ENCODE data around the gene RGMA. TPM values are rescaled to one million over a fixed set of nuclear protein-coding genes. Genes with fewer than 3 reads are reported as not detected.

RGMA gene
- polyA plus RNA-seq, 1 donor from 2014 or later, result 9.5 TPM

GRCh38 chr15:93081399-93081798 lies 7.6 kb downstream of the RGMA start:
- H3K9ac ChIP-seq (ENCODE audit: low read length), result no peak overlapping the region
- H3K27ac ChIP-seq (ENCODE audit: low read length), result no peak overlapping the region
- H3K9me2 ChIP-seq (ENCODE audit: insufficient read depth, low read length), result no peaks in the 10 kb centered on the region
- TF ChIP-seq EZH2 (IDR thresholded peaks at IDR 0.05; ENCODE audit: borderline replicate concordance, insufficient read depth, low read length, poor library complexity, severe bottlenecking), result no peak
- TF ChIP-seq RAD21 (conservative IDR thresholded peaks at IDR 0.05), result no peak
- no peak for TF ChIP-seq MXI1 (conservative IDR thresholded peaks at IDR 0.05; ENCODE audit: poor library complexity, severe bottlenecking)
- TF ChIP-seq SMC3 (conservative IDR thresholded peaks at IDR 0.05; ENCODE audit: poor library complexity), result no peak
- no peak for TF ChIP-seq REST (IDR thresholded peaks at IDR 0.05; ENCODE audit: borderline replicate concordance)
- TF ChIP-seq EP300 (conservative IDR thresholded peaks at IDR 0.05; ENCODE audit: poor library complexity, severe bottlenecking), result no peak
- TF ChIP-seq CTCF (IDR thresholded peaks at IDR 0.05; ENCODE audit: poor library complexity, severe bottlenecking), result no peak
- TF ChIP-seq POLR2AphosphoS5 (IDR thresholded peaks at IDR 0.05), result no peak
- H3K27me3 ChIP-seq (ENCODE audit: insufficient read depth, low read depth, low read length), result no peaks in the 10 kb centered on the region
- no peaks in the 10 kb centered on the region for H4K20me1 ChIP-seq (ENCODE audit: insufficient read depth)
- H3K36me3 ChIP-seq (ENCODE audit: insufficient read depth, low read length), result no peaks in the 10 kb centered on the region
- no peaks in the 10 kb centered on the region for H3K9me3 ChIP-seq (ENCODE audit: low read length)
- peaks cover 100% of the 10 kb centered on the region for H3K79me2 ChIP-seq (replicated peaks; ENCODE audit: insufficient read depth, low read length)
- H3F3A ChIP-seq (ENCODE audit: insufficient read depth, low read length, poor library complexity, severe bottlenecking), result no peaks in the 10 kb centered on the region
- no peak overlapping the region for H3K4me3 ChIP-seq (ENCODE audit: low read length)
- no peak overlapping the region for H3K4me2 ChIP-seq (ENCODE audit: low read length)
- H2AFZ ChIP-seq (ENCODE audit: low read depth, low read length), result no peak overlapping the region

GRCh38 chr15:93080451-93080850 lies 8.6 kb downstream of the RGMA start:
- Histone ChIP-seq H3K79me2 (replicated peaks; ENCODE audit: insufficient read depth, low read length) (peaks cover 100% of the 10 kb centered on the region), H2AFZ (ENCODE audit: low read depth, low read length) (no peak overlapping the region), H3K9me2 (ENCODE audit: insufficient read depth, low read length) (no peaks in the 10 kb centered on the region), H3F3A (ENCODE audit: insufficient read depth, low read length, poor library complexity, severe bottlenecking) (no peaks in the 10 kb centered on the region), H3K36me3 (ENCODE audit: insufficient read depth, low read length) (no peaks in the 10 kb centered on the region), H3K9me3 (ENCODE audit: low read length) (no peaks in the 10 kb centered on the region), H3K27ac (ENCODE audit: low read length) (no peak overlapping the region), H3K27me3 (ENCODE audit: insufficient read depth, low read depth, low read length) (no peaks in the 10 kb centered on the region), H3K4me3 (ENCODE audit: low read length) (no peak overlapping the region), H3K4me2 (ENCODE audit: low read length) (no peak overlapping the region), H3K9ac (ENCODE audit: low read length) (no peak overlapping the region), H4K20me1 (ENCODE audit: insufficient read depth) (no peaks in the 10 kb centered on the region)
- no peak for TF ChIP-seq MXI1 (conservative IDR thresholded peaks at IDR 0.05; ENCODE audit: poor library complexity, severe bottlenecking)
- TF ChIP-seq EZH2 (IDR thresholded peaks at IDR 0.05; ENCODE audit: borderline replicate concordance, insufficient read depth, low read length, poor library complexity, severe bottlenecking), result no peak
- no peak for TF ChIP-seq EP300 (conservative IDR thresholded peaks at IDR 0.05; ENCODE audit: poor library complexity, severe bottlenecking)
- no peak for TF ChIP-seq CTCF (IDR thresholded peaks at IDR 0.05; ENCODE audit: poor library complexity, severe bottlenecking)
- no peak for TF ChIP-seq TAF1 (IDR thresholded peaks at IDR 0.05; ENCODE audit: low read depth)
- TF ChIP-seq RAD21 (conservative IDR thresholded peaks at IDR 0.05), result no peak
- TF ChIP-seq POLR2AphosphoS5 (IDR thresholded peaks at IDR 0.05), result no peak
- no peak for TF ChIP-seq SMC3 (conservative IDR thresholded peaks at IDR 0.05; ENCODE audit: poor library complexity)
- TF ChIP-seq REST (IDR thresholded peaks at IDR 0.05; ENCODE audit: borderline replicate concordance), result no peak

All from neural cell (in vitro differentiated cells).